ENCODE data around the gene ATXN1. TPM values are rescaled to one million over a fixed set of nuclear protein-coding genes. Genes with fewer than 3 reads are reported as not detected.
A peak's percentile ranks its signal among the peaks of the same experiment; 100 is the strongest.

Gene ATXN1
- polyA plus RNA-seq, 1 donor from 2014 or later, result 28.2 TPM

GRCh38 chr6:16476861-16477260 lies 284.4 kb downstream of the ATXN1 start:
- no peak for TF ChIP-seq SMC3 (conservative IDR thresholded peaks at IDR 0.05; ENCODE audit: poor library complexity)
- no peak for TF ChIP-seq TAF1 (IDR thresholded peaks at IDR 0.05; ENCODE audit: low read depth)
- no peak for TF ChIP-seq MXI1 (conservative IDR thresholded peaks at IDR 0.05; ENCODE audit: poor library complexity, severe bottlenecking)
- TF ChIP-seq CTCF (IDR thresholded peaks at IDR 0.05; ENCODE audit: poor library complexity, severe bottlenecking), result no peak
- no peak for TF ChIP-seq EP300 (conservative IDR thresholded peaks at IDR 0.05; ENCODE audit: poor library complexity, severe bottlenecking)
- no peak for TF ChIP-seq REST (IDR thresholded peaks at IDR 0.05; ENCODE audit: borderline replicate concordance)
- Histone ChIP-seq H3K36me3 (ENCODE audit: insufficient read depth, low read length) (no peaks in the 10 kb centered on the region), H3K4me2 (ENCODE audit: low read length) (no peak overlapping the region), H3K9me2 (ENCODE audit: insufficient read depth, low read length) (no peaks in the 10 kb centered on the region), H3F3A (ENCODE audit: insufficient read depth, low read length, poor library complexity, severe bottlenecking) (no peaks in the 10 kb centered on the region), H3K4me3 (ENCODE audit: low read length) (no peak overlapping the region), H3K9me3 (ENCODE audit: low read length) (no peaks in the 10 kb centered on the region), H2AFZ (ENCODE audit: low read depth, low read length) (no peak overlapping the region), H3K27ac (ENCODE audit: low read length) (no peak overlapping the region), H3K79me2 (replicated peaks; ENCODE audit: insufficient read depth, low read length) (no peaks in the 10 kb centered on the region), H3K9ac (ENCODE audit: low read length) (no peak overlapping the region), H4K20me1 (ENCODE audit: insufficient read depth) (no peaks in the 10 kb centered on the region), H3K27me3 (ENCODE audit: insufficient read depth, low read depth, low read length) (no peaks in the 10 kb centered on the region)

GRCh38 chr6:16475494-16475781 lies 285.8 kb downstream of the ATXN1 start:
- no peak overlapping the region for H3K4me2 ChIP-seq (ENCODE audit: low read length)
- no peaks in the 10 kb centered on the region for H3K36me3 ChIP-seq (ENCODE audit: insufficient read depth, low read length)
- no peaks in the 10 kb centered on the region for H4K20me1 ChIP-seq (ENCODE audit: insufficient read depth)
- H3F3A ChIP-seq (ENCODE audit: insufficient read depth, low read length, poor library complexity, severe bottlenecking), result peaks cover 3% of the 10 kb centered on the region
- no peaks in the 10 kb centered on the region for H3K9me2 ChIP-seq (ENCODE audit: insufficient read depth, low read length)
- H3K79me2 ChIP-seq (replicated peaks; ENCODE audit: insufficient read depth, low read length), result no peaks in the 10 kb centered on the region
- no peak overlapping the region for H3K4me3 ChIP-seq (ENCODE audit: low read length)
- no peak overlapping the region for H2AFZ ChIP-seq (ENCODE audit: low read depth, low read length)
- H3K27ac ChIP-seq (ENCODE audit: low read length), result peak overlapping the region; percentile 64
- TF ChIP-seq EZH2 (IDR thresholded peaks at IDR 0.05; ENCODE audit: borderline replicate concordance, insufficient read depth, low read length, poor library complexity, severe bottlenecking) (no peak), CTCF (IDR thresholded peaks at IDR 0.05; ENCODE audit: poor library complexity, severe bottlenecking) (no peak), SMC3 (conservative IDR thresholded peaks at IDR 0.05; ENCODE audit: poor library complexity) (no peak), EP300 (conservative IDR thresholded peaks at IDR 0.05; ENCODE audit: poor library complexity, severe bottlenecking) (no peak), MXI1 (conservative IDR thresholded peaks at IDR 0.05; ENCODE audit: poor library complexity, severe bottlenecking) (no peak), REST (IDR thresholded peaks at IDR 0.05; ENCODE audit: borderline replicate concordance) (no peak), RAD21 (conservative IDR thresholded peaks at IDR 0.05) (no peak), POLR2AphosphoS5 (IDR thresholded peaks at IDR 0.05) (no peak), TAF1 (IDR thresholded peaks at IDR 0.05; ENCODE audit: low read depth) (no peak)
- no peak overlapping the region for H3K9ac ChIP-seq (ENCODE audit: low read length)
- no peaks in the 10 kb centered on the region for H3K9me3 ChIP-seq (ENCODE audit: low read length)
- no peaks in the 10 kb centered on the region for H3K27me3 ChIP-seq (ENCODE audit: insufficient read depth, low read depth, low read length)

Data from neural cell (in vitro differentiated cells).